H1 (cell line): Measurements from ENCODE around the gene SLC5A12. TPM values are rescaled to one million over a fixed set of nuclear protein-coding genes. Genes with fewer than 3 reads are reported as not detected.

ENCODE experiments used
- CTCF ChIA-PET: fragments of 300-600 bp; sonication (Branson Sonifier 250); formaldehyde crosslinking; loops from one replicate; lab custom pipeline; 2021; ENCODE audit not compliant: partially characterized antibody; lab: Charles Lee
- POLR2A ChIA-PET: fragments of 300-600 bp; sonication (Branson Sonifier 250); formaldehyde crosslinking; loops from one replicate; lab custom pipeline; 2021; ENCODE audit warnings: inconsistent platforms; ENCODE audit not compliant: partially characterized antibody; lab: Charles Lee
- DNase-seq, 2 experiments: peaks; one replicate each; pipeline versions ENCODE4 v3.0.0 to v3.0.0-alpha.2; 2010 to 2022; ENCODE audit warnings: low spot score in 2 of 2, low read depth in 1 of 2, mixed read lengths in 1 of 2
- FAIRE-seq: peaks from 2 replicates; lab custom pipeline; 2011; peaks lifted over from hg19 to GRCh38; lab: Jason Lieb, UNC
- H2AFZ ChIP-seq: 2 replicates; pipeline ENCODE4 v1.8.1; 2012; ENCODE audit warnings: low read length, inconsistent platforms
- H2AK5ac ChIP-seq: 2 replicates; pipeline ENCODE4 v1.6.1; 2013; ENCODE audit warnings: low read depth, low read length
- H2BK120ac ChIP-seq: replicated peaks from 2 replicates; pipeline ENCODE3; 2013; ENCODE audit warnings: low read depth, low read length, inconsistent platforms
- H2BK12ac ChIP-seq: 2 replicates; pipeline ENCODE4 v1.6.1; 2013; ENCODE audit warnings: low read depth, low read length
- H2BK15ac ChIP-seq: 2 replicates; pipeline ENCODE4 v1.6.1; 2013; ENCODE audit warnings: low read length
- H2BK20ac ChIP-seq: 2 replicates; pipeline ENCODE4 v1.6.1; 2013; ENCODE audit warnings: low read length
- H2BK5ac ChIP-seq: 2 replicates; pipeline ENCODE4 v1.6.1; 2013; ENCODE audit warnings: low read depth, low read length
- H3K14ac ChIP-seq: 2 replicates; pipeline ENCODE4 v1.6.1; 2013; ENCODE audit warnings: inconsistent platforms; ENCODE audit not compliant: insufficient read length
- H3K18ac ChIP-seq: 2 replicates; pipeline ENCODE4 v1.6.1; 2013; ENCODE audit warnings: low read length; ENCODE audit errors: extremely low read depth
- H3K23ac ChIP-seq: 2 replicates; pipeline ENCODE4 v1.6.1; 2013; ENCODE audit warnings: inconsistent platforms; ENCODE audit not compliant: insufficient read length
- H3K23me2 ChIP-seq: 2 replicates; pipeline ENCODE4 v1.6.1; 2013; ENCODE audit warnings: low read depth, low read length
- H3K27ac ChIP-seq: 2 replicates; pipeline ENCODE4 v1.6.1; 2011; ENCODE audit warnings: low read depth, low read length, inconsistent platforms
- H3K27me3 ChIP-seq, 4 experiments: replicated peaks in 1 of 4; 1 replicate in 1 of 4; 2 replicates in 3 of 4; pipeline versions ENCODE4 v1.6.1 to v1.8.1; 2011 to 2013; ENCODE audit warnings: low read length in 3 of 4, mild to moderate bottlenecking in 3 of 4, inconsistent platforms in 2 of 4, mixed read lengths in 2 of 4, moderate library complexity in 1 of 4; ENCODE audit not compliant: control insufficient read depth in 3 of 4, insufficient read depth in 3 of 4; ENCODE audit errors: extremely low read depth in 1 of 4
- H3K36me3 ChIP-seq, 4 experiments: 2 replicates each; pipeline versions ENCODE4 v1.6.1 to v1.8.1; 2011 to 2013; ENCODE audit warnings: mild to moderate bottlenecking in 4 of 4, low read length in 3 of 4, moderate library complexity in 2 of 4, control low read depth in 1 of 4, inconsistent platforms in 1 of 4; ENCODE audit not compliant: insufficient read depth in 4 of 4, control insufficient read depth in 2 of 4
- H3K4ac ChIP-seq: replicated peaks from 2 replicates; pipeline ENCODE3; 2013; ENCODE audit warnings: low read length, low read depth, mixed read lengths, inconsistent platforms; ENCODE audit not compliant: insufficient read length
- H3K4me1 ChIP-seq, 4 experiments: replicated peaks in 1 of 4; 1 replicate in 1 of 4; 2 replicates in 3 of 4; pipeline versions ENCODE4 v1.6.1 to v1.8.1; 2011 to 2013; ENCODE audit warnings: low read length in 3 of 4, inconsistent platforms in 2 of 4, mixed read lengths in 1 of 4; ENCODE audit not compliant: insufficient read depth in 4 of 4, control insufficient read depth in 3 of 4
- H3K4me2 ChIP-seq, 2 experiments: 2 replicates each; pipeline versions ENCODE4 v1.6.1 to v1.8.1; 2011 to 2013; ENCODE audit warnings: low read depth in 2 of 2, low read length in 2 of 2, control low read depth in 1 of 2, inconsistent platforms in 1 of 2, mild to moderate bottlenecking in 1 of 2; ENCODE audit not compliant: insufficient read depth in 1 of 2
- H3K4me3 ChIP-seq, 4 experiments: fragments of 200-600, 300-600 bp in 1 of 4; sonication (generic), shearing (Covaris generic), sonication (Bioruptor Twin) in 1 of 4; 2 replicates each; pipeline versions ENCODE4 v1.5.1 to v1.8.1; 2011 to 2016; ENCODE audit warnings: low read length in 4 of 4, low read depth in 3 of 4, control low read depth in 2 of 4, inconsistent platforms in 2 of 4, mild to moderate bottlenecking in 2 of 4, mixed read lengths in 1 of 4, moderate library complexity in 1 of 4; ENCODE audit not compliant: insufficient read depth in 2 of 4; ENCODE audit errors: extremely low read depth in 1 of 4
- H3K56ac ChIP-seq: replicated peaks from 2 replicates; pipeline ENCODE3; 2013; ENCODE audit warnings: low read depth, mild to moderate bottlenecking, mixed read lengths, low read length, inconsistent platforms; ENCODE audit not compliant: insufficient read length
- H3K79me1 ChIP-seq: 2 replicates; pipeline ENCODE4 v1.6.1; 2013; ENCODE audit warnings: low read depth, low read length, control low read depth
- H3K79me2 ChIP-seq, 2 experiments: 2 replicates each; pipeline versions ENCODE4 v1.6.1 to v1.8.1; 2012 to 2013; ENCODE audit warnings: low read length in 2 of 2, mild to moderate bottlenecking in 2 of 2, inconsistent platforms in 1 of 2; ENCODE audit not compliant: insufficient read depth in 2 of 2, control insufficient read depth in 1 of 2
- H3K9ac ChIP-seq, 4 experiments: replicated peaks in 1 of 4; 1 replicate in 1 of 4; 2 replicates in 3 of 4; pipeline versions ENCODE4 v1.6.1 to v1.8.1; 2011 to 2013; ENCODE audit warnings: low read depth in 3 of 4, low read length in 3 of 4, control low read depth in 2 of 4, mild to moderate bottlenecking in 2 of 4, moderate library complexity in 2 of 4, inconsistent platforms in 1 of 4; ENCODE audit errors: extremely low read depth in 1 of 4
- H3K9me3 ChIP-seq, 2 experiments: 2 replicates each; pipeline versions ENCODE4 v1.6.1 to v1.8.1; 2012 to 2013; ENCODE audit warnings: mild to moderate bottlenecking in 2 of 2, moderate library complexity in 2 of 2, control low read depth in 1 of 2, inconsistent platforms in 1 of 2, low read depth in 1 of 2, low read length in 1 of 2, mixed read lengths in 1 of 2; ENCODE audit not compliant: insufficient read depth in 2 of 2
- H4K20me1 ChIP-seq, 2 experiments: replicated peaks in 1 of 2; 2 replicates each; pipeline versions ENCODE3 to v1.8.1; 2011 to 2013; ENCODE audit warnings: inconsistent platforms in 2 of 2, low read length in 2 of 2, mild to moderate bottlenecking in 1 of 2; ENCODE audit not compliant: insufficient read depth in 2 of 2, control insufficient read depth in 1 of 2
- H4K5ac ChIP-seq: 2 replicates; pipeline ENCODE4 v1.6.1; 2013; ENCODE audit warnings: low read length, low read depth, mixed read lengths, inconsistent platforms; ENCODE audit not compliant: insufficient read length
- H4K8ac ChIP-seq: 2 replicates; pipeline ENCODE4 v1.8.0; 2013; ENCODE audit warnings: mild to moderate bottlenecking, moderate library complexity, low read length, inconsistent platforms; ENCODE audit not compliant: insufficient read depth; ENCODE audit errors: extremely low read depth
- H4K91ac ChIP-seq: replicated peaks from 2 replicates; pipeline ENCODE3; 2013; ENCODE audit warnings: low read length, mixed read lengths, inconsistent platforms; ENCODE audit not compliant: insufficient read length
- BCL11A ChIP-seq, 2 experiments: IDR thresholded peaks; one replicate each; pipeline ENCODE4 v1.6.1; 2011; ENCODE audit warnings: low read depth in 2 of 2, low read length in 2 of 2, mild to moderate bottlenecking in 2 of 2
- CBX5 ChIP-seq: fragments of 300-800, 300-1000 bp; sonication (generic); IDR thresholded peaks from 2 replicates; pipeline ENCODE4 v1.7.1; 2016; ENCODE audit warnings: antibody characterized with exemption, low read length, low read depth
- CHD1 ChIP-seq: IDR thresholded peaks from 2 replicates; pipeline ENCODE4 v1.6.1; 2012; ENCODE audit warnings: low read depth, low read length, improper control_type of control experiment
- CREB1 ChIP-seq: IDR thresholded peaks from 2 replicates; pipeline ENCODE4 v1.6.1; 2012; ENCODE audit warnings: inconsistent platforms
- GABPA ChIP-seq: IDR thresholded peaks from 2 replicates; pipeline ENCODE4 v1.6.1; 2011; ENCODE audit warnings: mild to moderate bottlenecking, low read length, moderate library complexity, borderline replicate concordance; ENCODE audit not compliant: insufficient read depth
- GTF2F1 ChIP-seq: IDR thresholded peaks from 2 replicates; pipeline ENCODE4 v1.6.1; 2012; ENCODE audit warnings: low read depth, low read length, improper control_type of control experiment, borderline replicate concordance
- TAF1 ChIP-seq: IDR thresholded peaks from 2 replicates; pipeline ENCODE4 v1.6.1; 2011; ENCODE audit warnings: mild to moderate bottlenecking, low read depth, low read length
- WGBS, 2 experiments: shearing (Covaris generic) in 1 of 2; methylation state at CpG; one replicate each; pipeline versions ENCODE4 v1.1.6 to v1.1.7; 2013 to 2015; ENCODE audit warnings: low lambda C conversion rate in 2 of 2, mixed read lengths in 2 of 2, inconsistent platforms in 1 of 2, low coverage in 1 of 2, missing lambda C conversion rate in 1 of 2; ENCODE audit not compliant: insufficient replicate concordance in 2 of 2, insufficient coverage in 1 of 2, insufficient read length in 1 of 2; ENCODE audit errors: extremely low coverage in 1 of 2, missing lambda C conversion rate in 1 of 2; 5-methylcytosine and 5-hydroxymethylcytosine counted together
- polyA plus RNA-seq, 7 experiments: library from polyadenylated mRNA; depleted of rRNA in 3 of 7; stranded (reverse) in 5 of 7; unstranded in 2 of 7; fragments of >200 nt in 5 of 7; fragments of 200-250 nt in 2 of 7; gene quantifications; 1 replicate in 5 of 7; 2 replicates in 1 of 7; 4 replicates in 1 of 7; pipeline versions ENCODE4 v1.2.1 to v1.2.3, GENCODE V29; 2011 to 2013; ENCODE audit warnings: missing spikeins in 2 of 7, mixed read lengths in 2 of 7
- total RNA-seq: library from RNA; stranded (reverse); fragmentation: NEBNext Ultra II Directional; extraction: Animal tissue kit (Norgen Biotek cat#: 25700); gene quantifications from 2 replicates; pipeline ENCODE4 v1.2.1, GENCODE V29; 2021

Gene SLC5A12
- total and polyA plus RNA-seq, 2 of the 8 experiments (the other 6 are each of a cell fraction or from before 2014, with no cell fraction given) = 1.3 to 1.4 TPM

- Histone ChIP-seq H3K14ac (no peak overlapping the region), H3K23me2 (no peaks in the 10 kb centered on the region), H3K18ac (no peak overlapping the region), H3K23ac (no peak overlapping the region), H2BK20ac (no peak overlapping the region), H3K27me3 (no peaks in the 10 kb centered on the region), H2BK120ac (no peak overlapping the region), H4K20me1 (no peaks in the 10 kb centered on the region), H3K4me3 (no peak overlapping the region), H4K8ac (no peak overlapping the region), H3K4ac (no peak overlapping the region), H4K91ac (no peak overlapping the region), H2BK5ac (no peak overlapping the region), H3K36me3 (no peaks in the 10 kb centered on the region), H3K27ac (no peak overlapping the region), H2BK15ac (no peak overlapping the region), H4K5ac (no peak overlapping the region), H2BK12ac (no peak overlapping the region), H3K9me3 (no peaks in the 10 kb centered on the region), H3K56ac (no peak overlapping the region), H3K9ac (no peak overlapping the region), H3K4me1 (no peaks in the 10 kb centered on the region), H3K79me1 (no peaks in the 10 kb centered on the region), H3K4me2 (no peak overlapping the region), H2AFZ (no peak overlapping the region), H3K79me2 (no peaks in the 10 kb centered on the region), H2AK5ac (no peak overlapping the region)
- FAIRE-seq (no peak), DNase-seq (no peak)
- 82% methylated on average over 4 of the region's 4 CpGs; no CpG with 5 or more reads in 1 of the 2 experiments for WGBS, 2 experiments
- TF ChIP-seq TAF1 (no peak), GTF2F1 (no peak), BCL11A (IDR thresholded peaks at IDR 0.05; ENCODE audit: low read depth in 2 of 2, low read length in 2 of 2) (no peak), CBX5 (no peak), GABPA (no peak), CREB1 (no peak), CHD1 (no peak)
- ChIA-PET POLR2A (no interaction called here), CTCF (interaction anchor here (0.6 to 8.0 kb wide), 6 partner anchors 10 to 422 kb away, joined by 3 to 77 read pairs (median 3); no protein-coding TSS in a partner anchor)
Measured at GRCh38 chr11:26761361-26761809, 39.5 kb upstream of the SLC5A12 start.
